ENCODE measurements around the gene NCAM2. TPM values are rescaled to one million over a fixed set of nuclear protein-coding genes. Genes with fewer than 3 reads are reported as not detected.

NCAM2 gene
- total RNA-seq, 1 donor from 2014 or later, result under 0.01 TPM

DNA sequence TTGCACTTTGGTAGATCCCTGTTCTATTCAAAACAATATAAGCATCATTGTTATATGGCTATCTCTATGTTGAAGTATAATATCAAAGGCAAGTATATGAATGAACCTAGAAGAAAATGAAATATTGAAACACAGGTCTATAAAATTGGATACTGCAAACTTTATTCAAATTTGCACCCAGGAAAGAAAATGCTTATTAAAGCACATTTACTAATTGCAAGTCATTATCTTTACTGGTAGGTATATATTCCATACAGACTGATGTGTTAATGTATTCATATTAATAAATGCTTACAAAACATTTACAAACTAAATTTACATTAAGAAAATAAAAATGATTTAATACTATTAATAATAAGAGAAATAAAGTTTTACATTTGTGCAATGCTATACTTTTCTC, 469.8 kb downstream of the NCAM2 start:
- Histone ChIP-seq H3K36me3 (ENCODE audit: control insufficient read depth, insufficient read depth, low read length) (no peaks in the 10 kb centered on the region), H3K4me3 (ENCODE audit: low read depth, low read length) (no peak overlapping the region), H3K27me3 (ENCODE audit: control insufficient read depth, insufficient read depth, low read length) (no peaks in the 10 kb centered on the region)
- TF ChIP-seq, protein P1, sequence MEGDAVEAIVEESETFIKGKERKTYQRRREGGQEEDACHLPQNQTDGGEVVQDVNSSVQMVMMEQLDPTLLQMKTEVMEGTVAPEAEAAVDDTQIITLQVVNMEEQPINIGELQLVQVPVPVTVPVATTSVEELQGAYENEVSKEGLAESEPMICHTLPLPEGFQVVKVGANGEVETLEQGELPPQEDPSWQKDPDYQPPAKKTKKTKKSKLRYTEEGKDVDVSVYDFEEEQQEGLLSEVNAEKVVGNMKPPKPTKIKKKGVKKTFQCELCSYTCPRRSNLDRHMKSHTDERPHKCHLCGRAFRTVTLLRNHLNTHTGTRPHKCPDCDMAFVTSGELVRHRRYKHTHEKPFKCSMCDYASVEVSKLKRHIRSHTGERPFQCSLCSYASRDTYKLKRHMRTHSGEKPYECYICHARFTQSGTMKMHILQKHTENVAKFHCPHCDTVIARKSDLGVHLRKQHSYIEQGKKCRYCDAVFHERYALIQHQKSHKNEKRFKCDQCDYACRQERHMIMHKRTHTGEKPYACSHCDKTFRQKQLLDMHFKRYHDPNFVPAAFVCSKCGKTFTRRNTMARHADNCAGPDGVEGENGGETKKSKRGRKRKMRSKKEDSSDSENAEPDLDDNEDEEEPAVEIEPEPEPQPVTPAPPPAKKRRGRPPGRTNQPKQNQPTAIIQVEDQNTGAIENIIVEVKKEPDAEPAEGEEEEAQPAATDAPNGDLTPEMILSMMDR (IDR thresholded peaks at IDR 0.05; ENCODE audit: insufficient read depth, low read length, poor library complexity, severe bottlenecking), result no peak
- no peak for DNase-seq (ENCODE audit: low read depth)

DNA sequence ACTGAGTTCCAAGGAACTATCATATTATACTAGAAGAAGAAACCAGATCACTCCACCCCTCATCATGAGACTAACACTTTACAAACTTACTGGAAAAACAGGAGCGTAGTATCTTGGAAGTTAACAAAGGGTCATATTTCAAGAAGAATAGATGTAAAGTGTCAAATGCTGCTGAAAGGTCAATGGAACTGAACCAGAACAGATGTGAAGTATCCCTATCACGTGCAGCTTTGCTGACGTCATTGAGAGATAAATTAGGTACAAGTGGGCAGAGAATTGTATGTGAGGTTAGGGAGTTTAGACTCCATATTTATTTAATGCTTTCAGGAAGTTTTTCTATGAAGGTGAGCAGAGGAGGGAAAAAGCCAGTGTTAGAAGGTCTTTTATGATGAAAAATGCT, 483.0 kb downstream of the NCAM2 start:
- Histone ChIP-seq H3K4me3 (ENCODE audit: low read depth, low read length) (no peak overlapping the region), H3K36me3 (ENCODE audit: control insufficient read depth, insufficient read depth, low read length) (no peaks in the 10 kb centered on the region), H3K27me3 (ENCODE audit: control insufficient read depth, insufficient read depth, low read length) (no peaks in the 10 kb centered on the region)
- no peak for DNase-seq (ENCODE audit: low read depth)
- TF ChIP-seq, protein P1 (IDR thresholded peaks at IDR 0.05; ENCODE audit: insufficient read depth, low read length, poor library complexity, severe bottlenecking), result no peak

DNA sequence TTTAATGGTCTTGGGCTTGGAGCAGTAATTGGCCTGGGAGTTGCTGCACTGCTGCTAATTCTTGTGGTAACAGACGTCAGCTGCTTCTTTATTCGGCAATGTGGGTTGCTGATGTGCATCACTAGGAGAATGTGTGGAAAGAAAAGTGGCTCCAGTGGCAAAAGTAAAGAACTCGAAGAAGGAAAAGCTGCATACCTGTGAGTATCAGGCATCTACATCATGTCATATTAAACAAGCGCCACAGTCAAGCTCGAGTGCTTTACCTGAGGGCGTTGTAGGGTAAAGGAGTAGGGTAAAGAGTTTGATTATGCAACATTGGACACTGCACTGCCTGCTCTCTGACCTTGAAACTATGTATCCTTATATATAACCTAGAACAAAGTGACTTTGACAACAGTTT, 510.6 kb downstream of the NCAM2 start:
- Histone ChIP-seq H3K4me3 (ENCODE audit: low read depth, low read length) (no peak overlapping the region), H3K27me3 (ENCODE audit: control insufficient read depth, insufficient read depth, low read length) (no peaks in the 10 kb centered on the region), H3K36me3 (ENCODE audit: control insufficient read depth, insufficient read depth, low read length) (no peaks in the 10 kb centered on the region)
- DNase-seq (ENCODE audit: low read depth), result no peak
- TF ChIP-seq, protein P1 (IDR thresholded peaks at IDR 0.05; ENCODE audit: insufficient read depth, low read length, poor library complexity, severe bottlenecking), result no peak

DNA sequence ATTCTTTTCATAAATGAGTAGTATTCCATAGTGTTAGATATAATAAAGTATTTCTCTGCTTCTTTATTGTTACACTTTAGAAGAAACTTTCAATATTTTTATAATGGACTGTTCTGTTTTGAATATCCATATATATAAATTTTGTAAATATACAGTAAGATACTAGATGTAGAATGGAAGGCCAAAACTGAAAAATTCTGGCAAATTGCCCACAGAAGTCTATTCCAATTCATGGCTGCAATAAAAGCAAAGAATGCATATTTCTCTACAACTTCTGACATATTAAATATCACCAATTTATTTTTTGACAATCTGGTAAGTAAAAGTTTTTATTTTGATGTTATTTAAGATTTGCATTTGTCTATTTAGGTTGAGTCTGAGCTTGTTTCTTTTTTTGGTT, 532.5 kb downstream of the NCAM2 start:
- TF ChIP-seq, protein P1 (IDR thresholded peaks at IDR 0.05; ENCODE audit: insufficient read depth, low read length, poor library complexity, severe bottlenecking), result no peak
- Histone ChIP-seq H3K27me3 (ENCODE audit: control insufficient read depth, insufficient read depth, low read length) (no peaks in the 10 kb centered on the region), H3K4me3 (ENCODE audit: low read depth, low read length) (no peak overlapping the region), H3K36me3 (ENCODE audit: control insufficient read depth, insufficient read depth, low read length) (no peaks in the 10 kb centered on the region)
- no peak for DNase-seq (ENCODE audit: low read depth)

DNA sequence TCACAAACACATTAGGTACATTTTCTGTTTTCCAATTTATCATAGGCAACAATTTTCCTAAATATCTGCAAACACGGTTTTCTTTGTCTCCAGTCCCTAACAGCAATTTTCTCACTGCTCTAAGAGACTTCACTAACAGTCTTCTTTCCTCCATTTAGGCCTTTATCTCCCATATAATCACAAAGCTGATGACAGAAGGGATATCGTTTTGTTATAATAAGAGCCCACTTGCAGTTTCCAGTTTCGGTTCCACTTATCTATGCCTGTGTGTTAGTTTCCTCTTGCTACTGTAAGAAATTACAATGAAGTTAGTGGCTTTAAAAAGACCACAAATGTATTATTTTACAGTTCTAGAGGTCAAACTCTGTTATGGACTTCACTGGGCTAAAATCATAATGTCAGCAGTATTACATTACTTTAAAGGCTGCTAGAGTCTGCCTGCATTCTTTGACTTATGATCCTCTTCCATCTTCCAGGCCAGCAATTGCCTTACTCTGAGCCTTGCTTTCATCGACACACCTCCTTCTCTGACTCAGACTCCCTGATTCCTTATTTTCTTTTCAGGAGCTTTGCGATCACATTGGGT, 549.3 kb downstream of the NCAM2 start:
- no peak for DNase-seq (ENCODE audit: low read depth)
- TF ChIP-seq, protein P1 (IDR thresholded peaks at IDR 0.05; ENCODE audit: insufficient read depth, low read length, poor library complexity, severe bottlenecking), result no peak
- Histone ChIP-seq H3K4me3 (ENCODE audit: low read depth, low read length) (no peak overlapping the region), H3K36me3 (ENCODE audit: control insufficient read depth, insufficient read depth, low read length) (no peaks in the 10 kb centered on the region), H3K27me3 (ENCODE audit: control insufficient read depth, insufficient read depth, low read length) (no peaks in the 10 kb centered on the region)

All from kidney epithelial cell (primary cell).